NCI-H2227 (cell line): Measurements from ENCODE around the gene EME2.
"Not testable (repeated sequence)": the region's sequence is repeated elsewhere in the genome, so short reads cannot be mapped to it uniquely, and the experiment has no call there.

Source experiments
- DNase-seq: peaks from one replicate; lab custom pipeline; 2025; ENCODE audit not compliant: unreplicated experiment; lab: John Stamatoyannopoulos, UW

EME2 gene

GRCh38 chr16:1790611-1791255, 18.1 kb downstream of the EME2 start:
- no peak for DNase-seq

- DNase-seq: no peak
Observed at GRCh38 chr16:1791256-1791942, 18.8 kb downstream of the EME2 start.

- DNase-seq: no peak
Observed at GRCh38 chr16:1791943-1792812, 19.6 kb downstream of the EME2 start.

GRCh38 chr16:1792836-1793577, 20.4 kb downstream of the EME2 start:
- no peak for DNase-seq

GRCh38 chr16:1793578-1794220, 21.1 kb downstream of the EME2 start, which contains the start of gene IGFALS:
Gene IGFALS, minus strand, starts transcription at chr16:1793705. Its CDS starts 53 bp downstream, at chr16:1793652.
- no peak for DNase-seq

- DNase-seq: no peak
Observed at GRCh38 chr16:1794221-1794871, 21.7 kb downstream of the EME2 start.

GRCh38 chr16:1794908-1795666, 22.5 kb downstream of the EME2 start:
- no peak for DNase-seq

- not testable (repeated sequence) for DNase-seq
Observed at GRCh38 chr16:1799263-1799662, 26.7 kb downstream of the EME2 start.

- no peak for DNase-seq
Observed at GRCh38 chr16:1800701-1801100, 28.1 kb downstream of the EME2 start.

- DNase-seq: no peak
Observed at GRCh38 chr16:1807626-1808025, 35.0 kb downstream of the EME2 start.

GRCh38 chr16:1808691-1809090, 36.1 kb downstream of the EME2 start:
- no peak for DNase-seq

- DNase-seq: no peak
Observed at GRCh38 chr16:1809281-1809801, 36.7 kb downstream of the EME2 start.

GRCh38 chr16:1810106-1810505, 37.5 kb downstream of the EME2 start:
- no peak for DNase-seq

GRCh38 chr16:1810536-1810935, 37.9 kb downstream of the EME2 start:
- no peak for DNase-seq

- peak; percentile 80 for DNase-seq
Observed at GRCh38 chr16:1812732-1813163, 40.1 kb downstream of the EME2 start.

- DNase-seq: no peak
Observed at GRCh38 chr16:1815461-1815860, 42.9 kb downstream of the EME2 start.

GRCh38 chr16:1816396-1817275, 44.0 kb downstream of the EME2 start:
- no peak for DNase-seq

- no peak for DNase-seq
Observed at GRCh38 chr16:1817276-1817589, 44.6 kb downstream of the EME2 start.
